Memory B cell (primary cell): Measurements from ENCODE around the gene LSM2.
"Not testable (repeated sequence)": the region's sequence is repeated elsewhere in the genome, so short reads cannot be mapped to it uniquely, and the experiment has no call there.

ENCODE experiments used
- ATAC-seq: fragments of 150-1000 bp; cut with Tn5 transposase; 2 replicates; pipeline ENCODE4 v1.10.0; 2021; ENCODE audit warnings: low read depth, mild to moderate bottlenecking, moderate library complexity
- DNase-seq, 2 donors: peaks; one replicate each; pipeline ENCODE4 v3.0.0; 2022; ENCODE audit warnings: low spot score in 2 of 2
- H3K27ac Mint-ChIP-seq: one replicate; pipeline ENCODE4 v1.8.0; 2022; ENCODE audit warnings: mild to moderate bottlenecking, moderate library complexity, mixed read lengths
- H3K27me3 Mint-ChIP-seq: one replicate; pipeline ENCODE4 v1.8.0; 2022; ENCODE audit warnings: mixed read lengths
- H3K36me3 Mint-ChIP-seq: one replicate; pipeline ENCODE4 v1.8.0; 2022; ENCODE audit warnings: mild to moderate bottlenecking, mixed read lengths
- H3K4me1 Mint-ChIP-seq: one replicate; pipeline ENCODE4 v1.8.0; 2022; ENCODE audit warnings: mixed read lengths
- H3K4me3 Mint-ChIP-seq: one replicate; pipeline ENCODE4 v1.8.0; 2022; ENCODE audit warnings: mild to moderate bottlenecking, moderate library complexity, mixed read lengths
- H3K9me3 Mint-ChIP-seq: one replicate; pipeline ENCODE4 v1.8.0; 2022; ENCODE audit warnings: mixed read lengths

The LSM2 gene

DNA sequence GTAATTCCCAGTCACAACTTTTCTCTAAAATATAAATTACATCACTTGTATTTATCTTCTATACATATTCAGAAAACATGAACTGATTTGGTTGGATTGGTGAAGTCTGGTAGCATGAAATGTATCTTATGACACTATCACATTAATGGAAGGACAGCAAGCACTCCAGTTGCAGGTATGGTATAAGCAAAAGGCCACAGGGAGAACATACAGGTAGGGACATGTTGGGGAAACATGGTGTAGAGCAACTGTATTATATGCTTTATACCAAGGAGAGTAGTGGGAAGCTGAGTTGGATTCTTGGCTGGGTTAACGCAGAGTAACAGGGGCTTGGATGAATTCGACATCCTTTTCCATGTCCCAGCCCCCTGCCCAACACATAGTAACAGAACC, 9.8 kb downstream of the LSM2 start:
- Mint-ChIP-seq H3K9me3 (no peaks in the 10 kb centered on the region), H3K4me1 (peaks cover 16% of the 10 kb centered on the region), H3K27me3 (no peaks in the 10 kb centered on the region), H3K27ac (no peak overlapping the region), H3K36me3 (peaks cover 5% of the 10 kb centered on the region), H3K4me3 (no peak overlapping the region)
- no peak for ATAC-seq
- DNase-seq = no peak

DNA sequence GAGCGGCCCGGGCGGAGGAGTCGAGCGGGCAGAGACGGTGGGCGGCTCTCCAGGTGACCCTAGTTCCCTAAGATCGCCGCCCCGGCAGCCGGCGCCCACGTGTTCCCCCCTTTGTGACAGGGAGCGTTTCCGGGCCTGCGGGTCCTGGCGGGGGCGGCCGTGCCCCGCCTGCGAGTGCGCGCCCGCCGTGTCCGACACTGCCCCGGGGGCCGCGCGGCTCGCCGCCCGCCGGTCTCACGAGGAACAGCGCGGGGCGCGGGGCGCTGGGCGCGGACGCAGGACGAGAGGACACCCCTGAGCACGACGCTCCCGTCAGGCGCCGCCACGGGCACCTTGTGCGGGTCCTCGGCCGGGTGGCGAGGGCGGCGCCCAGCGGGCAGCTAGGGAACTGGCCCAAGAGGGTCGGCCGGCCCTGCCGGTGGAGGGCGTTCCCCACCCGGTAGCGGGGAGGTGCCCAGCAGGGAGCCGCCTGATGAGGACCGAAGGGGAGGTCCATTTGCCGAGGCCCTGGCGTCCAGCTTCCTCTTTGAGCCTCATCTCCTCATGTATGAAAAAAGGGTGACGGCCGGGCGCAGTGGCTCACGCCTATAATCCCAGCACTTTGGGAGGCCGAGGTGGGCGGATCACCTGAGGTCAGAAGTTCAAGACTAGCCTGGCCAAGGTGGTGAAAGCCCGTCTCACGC, 11.0 kb downstream of the LSM2 start, which contains the start of gene VARS1:
Gene VARS1, minus strand, starts transcription at position 137 of the 683 bp plus-strand sequence. CDS start 535 bp downstream, outside the sequence.
- Mint-ChIP-seq H3K4me3 (peak within 1 kb of the TSS; percentile 87), H3K4me1 (peaks cover 23% of the 10 kb centered on the region), H3K36me3 (peaks cover 9% of the 10 kb centered on the region), H3K27me3 (no peaks in the 10 kb centered on the region), H3K9me3 (no peaks in the 10 kb centered on the region), H3K27ac (peak within 1 kb of the TSS; percentile 96)
- DNase-seq (peak; percentile 87 to 97), ATAC-seq (peak; percentile 82)

DNA sequence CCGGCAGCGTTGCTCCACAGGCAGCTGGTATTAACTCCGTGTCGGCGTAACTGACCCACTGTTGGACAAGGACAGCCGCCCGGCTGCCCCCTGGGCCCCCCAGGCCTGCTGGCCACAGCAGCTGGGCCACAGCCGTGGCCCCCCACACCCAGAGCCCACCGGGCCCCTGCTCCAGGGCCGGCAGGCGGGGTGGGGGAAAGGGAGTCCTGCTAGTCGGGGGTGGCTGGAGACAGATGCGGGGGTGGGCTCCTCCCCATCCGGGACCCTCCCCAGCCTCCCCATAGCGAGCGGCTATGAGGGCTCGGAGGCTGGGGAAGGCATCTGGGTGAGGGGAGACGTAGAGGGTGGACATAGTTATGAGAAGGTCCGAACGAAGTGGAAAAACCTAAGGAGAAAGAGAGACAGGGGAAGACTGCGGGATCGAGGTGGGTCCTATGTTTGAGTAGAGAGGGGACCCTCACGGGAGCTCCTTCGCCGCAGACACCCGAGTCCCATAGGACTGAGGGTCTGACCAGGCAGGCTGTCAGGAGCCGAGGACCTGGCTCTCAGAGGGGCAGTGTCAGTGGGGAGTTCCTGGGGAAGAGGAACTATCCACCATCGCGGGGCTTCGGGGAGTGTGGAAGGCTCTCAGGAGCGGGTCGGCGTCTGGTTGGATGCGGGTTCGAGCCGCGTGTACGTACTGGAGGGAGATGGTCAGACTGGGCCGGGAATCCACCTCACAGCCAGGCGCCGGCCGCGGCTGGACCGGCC, 11.7 kb downstream of the LSM2 start:
- Mint-ChIP-seq H3K4me1 (peaks cover 26% of the 10 kb centered on the region), H3K27me3 (no peaks in the 10 kb centered on the region), H3K9me3 (no peaks in the 10 kb centered on the region), H3K36me3 (peaks cover 12% of the 10 kb centered on the region), H3K27ac (peak overlapping the region; percentile 96), H3K4me3 (peak overlapping the region; percentile 87)
- ATAC-seq = peak; percentile 17
- DNase-seq = no peak

GRCh38 chr6:31794294-31794865, 12.4 kb downstream of the LSM2 start:
- peak overlapping the region; percentile 61 for H3K27ac Mint-ChIP-seq
- H3K4me1 Mint-ChIP-seq = peaks cover 29% of the 10 kb centered on the region

DNA sequence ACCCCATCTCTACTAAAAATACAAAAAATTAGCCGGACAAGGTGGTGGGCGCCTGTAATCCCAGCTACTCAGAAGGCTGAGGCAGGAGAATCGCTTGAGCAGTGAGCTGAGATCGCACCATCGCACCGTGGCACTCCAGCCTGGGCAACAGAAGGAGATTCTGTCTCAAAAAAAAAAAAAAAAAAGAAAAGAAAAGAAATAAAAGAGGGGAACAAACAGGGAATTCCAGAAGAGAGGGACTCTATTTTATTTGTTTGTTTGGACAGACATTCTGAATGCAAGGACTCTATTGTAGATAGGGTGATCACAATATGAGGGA, 12.9 kb downstream of the LSM2 start:
- H3K27me3 Mint-ChIP-seq, DNase-seq, ATAC-seq, H3K9me3 Mint-ChIP-seq: not testable (repeated sequence)
- Mint-ChIP-seq H3K4me3 (peak overlapping the region; percentile 87), H3K4me1 (peaks cover 33% of the 10 kb centered on the region), H3K27ac (peak overlapping the region; percentile 61), H3K36me3 (peaks cover 12% of the 10 kb centered on the region)

More at GRCh38 chr6:31794294-31794865, 12.4 kb downstream of the LSM2 start:
- H3K4me3 Mint-ChIP-seq = peak overlapping the region; percentile 87
- H3K36me3 Mint-ChIP-seq = peaks cover 12% of the 10 kb centered on the region
- DNase-seq = no peak
- H3K9me3 Mint-ChIP-seq = no peaks in the 10 kb centered on the region
- H3K27me3 Mint-ChIP-seq = no peaks in the 10 kb centered on the region
- no peak for ATAC-seq

GRCh38 chr6:31792761-31793171, 14.0 kb downstream of the LSM2 start:
- H3K9me3 Mint-ChIP-seq = no peaks in the 10 kb centered on the region
- no peak for ATAC-seq
- peak overlapping the region; percentile 22 for H3K27ac Mint-ChIP-seq
- H3K4me3 Mint-ChIP-seq = no peak overlapping the region
- H3K27me3 Mint-ChIP-seq = no peaks in the 10 kb centered on the region
- H3K4me1 Mint-ChIP-seq = peaks cover 31% of the 10 kb centered on the region
- DNase-seq = no peak
- peaks cover 12% of the 10 kb centered on the region for H3K36me3 Mint-ChIP-seq

DNA sequence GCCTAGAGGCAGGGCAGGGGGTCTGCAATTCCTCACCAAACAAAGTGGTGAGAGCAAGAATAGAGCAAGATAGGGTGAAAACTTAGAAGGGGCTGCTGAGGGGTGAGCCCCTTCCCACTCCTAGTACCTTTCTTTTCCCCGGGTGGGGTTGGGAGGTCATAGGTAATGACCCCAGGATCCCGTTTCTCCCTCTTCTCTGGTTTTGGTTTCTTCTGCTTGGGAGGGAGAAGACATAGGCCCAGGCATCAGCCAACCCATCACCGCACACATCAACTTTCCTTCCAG, 14.7 kb downstream of the LSM2 start:
- H3K27me3 Mint-ChIP-seq = no peaks in the 10 kb centered on the region
- no peak overlapping the region for H3K4me3 Mint-ChIP-seq
- H3K9me3 Mint-ChIP-seq = no peaks in the 10 kb centered on the region
- DNase-seq (no peak), ATAC-seq (no peak)
- H3K36me3 Mint-ChIP-seq = peaks cover 12% of the 10 kb centered on the region
- H3K27ac Mint-ChIP-seq = peak overlapping the region; percentile 22
- peaks cover 26% of the 10 kb centered on the region for H3K4me1 Mint-ChIP-seq

DNA sequence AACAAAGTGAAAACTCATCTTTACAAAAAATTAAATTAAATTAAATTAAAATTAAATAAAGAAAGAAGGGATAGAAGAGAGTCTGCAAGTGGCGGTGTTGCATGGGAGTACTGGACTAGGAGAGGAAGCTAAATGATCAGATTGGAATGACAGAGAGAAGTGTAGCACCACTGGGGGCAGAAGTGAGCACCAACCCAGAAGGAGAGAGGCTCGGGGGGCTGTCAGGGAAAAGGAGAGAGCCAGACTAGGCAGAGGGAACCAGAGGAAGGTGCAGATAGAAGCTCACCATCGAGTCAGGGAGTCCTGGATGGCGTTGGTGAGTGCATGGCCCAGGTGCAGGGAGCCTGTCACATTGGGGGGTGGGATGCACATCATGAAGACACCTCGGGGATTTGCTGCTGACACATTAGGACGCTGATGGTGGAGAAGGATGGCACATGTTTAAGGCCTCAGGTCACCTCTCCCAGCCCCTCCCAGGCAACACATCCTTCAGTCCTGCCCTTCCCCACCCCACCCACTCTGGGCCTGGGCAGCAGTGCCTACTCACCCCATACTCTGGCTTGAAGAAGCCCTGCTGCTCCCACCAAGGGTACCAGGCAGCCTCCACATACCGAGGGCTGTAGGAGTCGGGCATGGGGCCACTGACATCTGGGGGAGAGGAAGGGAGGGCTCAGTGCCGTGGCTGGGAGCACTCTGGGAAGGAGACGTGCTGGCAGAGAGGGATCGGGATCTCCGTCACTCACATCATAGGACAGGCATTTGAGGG, 15.3 kb downstream of the LSM2 start:
- DNase-seq = peak in 1 of 2 donors; percentile 12
- Mint-ChIP-seq H3K4me3 (no peak overlapping the region), H3K36me3 (peaks cover 12% of the 10 kb centered on the region), H3K27ac (no peak overlapping the region), H3K27me3 (no peaks in the 10 kb centered on the region), H3K4me1 (peaks cover 24% of the 10 kb centered on the region), H3K9me3 (no peaks in the 10 kb centered on the region)
- ATAC-seq = no peak

GRCh38 chr6:31785475-31785874, 21.3 kb downstream of the LSM2 start:
- H3K27me3 Mint-ChIP-seq = no peaks in the 10 kb centered on the region
- H3K4me3 Mint-ChIP-seq = no peak overlapping the region
- H3K27ac Mint-ChIP-seq = peak overlapping the region; percentile 28
- DNase-seq (no peak), ATAC-seq (no peak)
- H3K9me3 Mint-ChIP-seq = no peaks in the 10 kb centered on the region
- peaks cover 25% of the 10 kb centered on the region for H3K36me3 Mint-ChIP-seq
- peaks cover 10% of the 10 kb centered on the region for H3K4me1 Mint-ChIP-seq

- H3K27me3 Mint-ChIP-seq = no peaks in the 10 kb centered on the region
- H3K27ac Mint-ChIP-seq = peak overlapping the region; percentile 67
- no peaks in the 10 kb centered on the region for H3K9me3 Mint-ChIP-seq
- peaks cover 27% of the 10 kb centered on the region for H3K36me3 Mint-ChIP-seq
- H3K4me1 Mint-ChIP-seq = peaks cover 6% of the 10 kb centered on the region
- ATAC-seq (no peak), DNase-seq (no peak)
- no peak overlapping the region for H3K4me3 Mint-ChIP-seq
Observed at GRCh38 chr6:31784098-31784925, 22.5 kb downstream of the LSM2 start.

DNA sequence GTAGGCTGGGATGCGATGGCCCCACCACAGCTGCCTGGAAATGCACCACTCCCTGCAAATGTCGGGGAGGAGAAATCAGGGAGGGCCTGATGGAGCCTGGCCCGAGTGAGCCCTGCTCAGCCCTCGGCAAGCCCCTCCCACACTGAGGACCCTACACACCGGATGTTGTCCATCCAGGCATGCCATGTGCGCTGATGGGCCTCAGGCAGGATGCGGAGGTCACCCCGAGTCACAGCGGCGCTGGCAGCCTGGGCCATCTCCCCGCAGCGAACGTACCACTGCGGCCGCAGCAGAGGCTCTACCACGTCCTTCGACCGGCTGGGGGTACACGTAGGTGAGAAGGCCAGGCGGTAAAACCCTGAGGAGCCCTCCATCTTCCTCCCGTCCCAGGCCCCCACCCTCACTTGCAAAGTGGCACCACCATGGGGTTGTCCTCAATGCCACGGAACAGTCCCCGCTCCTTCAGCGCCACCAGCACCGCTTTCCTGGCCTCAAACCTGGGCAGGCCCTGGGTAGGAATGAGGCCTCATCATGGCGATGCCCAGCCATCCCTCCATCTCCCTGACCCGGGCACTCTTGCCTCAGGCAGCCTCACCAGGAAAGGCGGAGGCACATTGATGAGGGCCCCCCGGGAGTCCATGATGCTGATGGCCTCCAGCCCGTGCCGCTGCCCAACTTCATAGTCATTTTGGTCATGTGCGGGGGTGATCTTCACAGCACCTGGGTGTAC, 24.5 kb downstream of the LSM2 start:
- ATAC-seq = no peak
- no peak overlapping the region for H3K4me3 Mint-ChIP-seq
- no peak overlapping the region for H3K27ac Mint-ChIP-seq
- peaks cover 27% of the 10 kb centered on the region for H3K36me3 Mint-ChIP-seq
- peaks cover 6% of the 10 kb centered on the region for H3K4me1 Mint-ChIP-seq
- DNase-seq = no peak
- no peaks in the 10 kb centered on the region for H3K27me3 Mint-ChIP-seq
- no peaks in the 10 kb centered on the region for H3K9me3 Mint-ChIP-seq

GRCh38 chr6:31781244-31782125, 25.3 kb downstream of the LSM2 start:
- ATAC-seq (no peak), DNase-seq (no peak)
- no peaks in the 10 kb centered on the region for H3K9me3 Mint-ChIP-seq
- peaks cover 27% of the 10 kb centered on the region for H3K36me3 Mint-ChIP-seq
- no peaks in the 10 kb centered on the region for H3K27me3 Mint-ChIP-seq
- H3K4me3 Mint-ChIP-seq = no peak overlapping the region
- H3K4me1 Mint-ChIP-seq = peaks cover 12% of the 10 kb centered on the region
- no peak overlapping the region for H3K27ac Mint-ChIP-seq
